ENCODE measurements around the gene MAPK8IP2. TPM values are rescaled to one million over a fixed set of nuclear protein-coding genes. Genes with fewer than 3 reads are reported as not detected.

Gene MAPK8IP2
- total and polyA plus RNA-seq, 2 of the 13 experiments (the other 11 are each of a cell fraction or from before 2014, with no cell fraction given), result 1.3 to 2.6 TPM

DNA sequence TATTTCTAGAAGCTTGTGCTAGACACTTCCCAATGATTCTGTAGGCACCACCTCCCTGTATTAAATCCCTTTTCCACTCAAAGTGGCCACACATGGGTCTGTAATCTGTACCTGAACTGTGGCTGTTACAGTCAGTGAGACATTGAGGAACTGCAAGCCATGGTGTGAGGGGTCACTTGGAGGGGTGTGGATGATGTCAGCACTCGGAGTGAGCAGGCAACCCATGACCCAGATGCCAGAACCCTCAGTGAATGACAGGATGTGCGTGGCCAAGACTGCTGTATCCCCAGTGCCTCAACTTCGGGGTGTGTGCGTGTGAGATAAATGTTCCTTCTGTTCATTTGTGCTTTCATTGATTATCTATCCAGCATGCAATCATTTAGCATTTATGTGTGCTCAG lies 57.3 kb downstream of the MAPK8IP2 start:
- ChIA-PET CTCF (ENCODE audit: low intra/inter-chr PET ratio, low total read pairs) (no interaction called here), POLR2A (no interaction called here)
- in situ Hi-C loops (cut with HindIII; ENCODE audit: extremely low pct_ligation_motif_present, low pct_unique_long_range_greater_than_20kb) (no loop called here), intact Hi-C loops (cut with micrococcal nuclease; ENCODE audit: unreplicated experiment) (no loop called here)
- no peaks in the 10 kb centered on the region for H4K20me1 ChIP-seq (ENCODE audit: insufficient read depth, low read length)
- WGBS (ENCODE audit: low lambda C conversion rate), result 69% methylated on average over 4 of the region's 4 CpGs
- no peak overlapping the region for H3K4me2 ChIP-seq (ENCODE audit: low read depth, low read length)
- H3K9ac ChIP-seq (ENCODE audit: insufficient read depth, low read depth, low read length), result no peak overlapping the region
- no peak overlapping the region for H2AFZ ChIP-seq (ENCODE audit: low read length)
- no peaks in the 10 kb centered on the region for H3K9me3 ChIP-seq (ENCODE audit: low read length)
- no peak for ATAC-seq
- H3K4me3 ChIP-seq (replicated peaks in 1 of 3; ENCODE audit: insufficient read depth in 1 of 3, low read depth in 2 of 3, low read length in 3 of 3), result no peak overlapping the region
- no peaks in the 10 kb centered on the region; a peak in 1 of 5 replicates for H3K27me3 ChIP-seq (ENCODE audit: control insufficient read depth in 1 of 2, insufficient read depth in 2 of 2, low read length in 2 of 2)
- FAIRE-seq, result no peak
- no TSS peak for BruUV-seq (replicated peaks)
- H3K4me1 ChIP-seq (ENCODE audit: insufficient read depth, low read length), result peaks cover 31% of the 10 kb centered on the region
- H3K79me2 ChIP-seq (ENCODE audit: insufficient read depth, low read length), result no peaks in the 10 kb centered on the region
- DNase-seq (ENCODE audit: low spot score), result no peak
- no peak overlapping the region for H3K27ac ChIP-seq (ENCODE audit: extremely low read length, insufficient read depth, low read length)
- no peaks in the 10 kb centered on the region for H3K36me3 ChIP-seq (replicated peaks in 1 of 2; ENCODE audit: control insufficient read depth in 1 of 2, insufficient read depth in 2 of 2, low read length in 2 of 2)
- TF ChIP-seq ZNF572 (CRISPR knock-in tag; IDR thresholded peaks at IDR 0.05) (no peak), SOX13 (IDR thresholded peaks at IDR 0.05) (no peak), SOX13 (CRISPR knock-in tag; conservative IDR thresholded peaks at IDR 0.05 in 1 of 2, IDR thresholded peaks at IDR 0.05 in 1 of 2) (no peak), ZNF670 (CRISPR knock-in tag; IDR thresholded peaks at IDR 0.05; ENCODE audit: borderline replicate concordance) (no peak), ZNF841 (CRISPR knock-in tag; IDR thresholded peaks at IDR 0.05; ENCODE audit: borderline replicate concordance) (no peak), THRA (CRISPR knock-in tag; IDR thresholded peaks at IDR 0.05; ENCODE audit: borderline replicate concordance) (no peak), KDM3A (CRISPR knock-in tag; IDR thresholded peaks at IDR 0.05; ENCODE audit: low read depth) (no peak), GTF2F1 (IDR thresholded peaks at IDR 0.05; ENCODE audit: low read length) (no peak), RFX1 (IDR thresholded peaks at IDR 0.05) (no peak), PRMT3 (CRISPR knock-in tag; IDR thresholded peaks at IDR 0.05; ENCODE audit: borderline replicate concordance, low read depth) (no peak), CREM (IDR thresholded peaks at IDR 0.05) (no peak), CREM (CRISPR knock-in tag; IDR thresholded peaks at IDR 0.05) (no peak), SMC3 (IDR thresholded peaks at IDR 0.05; ENCODE audit: low read length) (no peak), GATA4 (IDR thresholded peaks at IDR 0.05; ENCODE audit: borderline replicate concordance, low read depth) (no peak), ELF1 (CRISPR knock-in tag; IDR thresholded peaks at IDR 0.05) (no peak), ZBED4 (CRISPR knock-in tag; IDR thresholded peaks at IDR 0.05; ENCODE audit: borderline replicate concordance) (no peak), ZBTB44 (CRISPR knock-in tag; IDR thresholded peaks at IDR 0.05) (no peak), GZF1 (CRISPR knock-in tag; IDR thresholded peaks at IDR 0.05) (no peak), ZZZ3 (CRISPR knock-in tag; IDR thresholded peaks at IDR 0.05; ENCODE audit: borderline replicate concordance) (no peak)
